Measurements from ENCODE around the gene RTN4RL2. TPM values are rescaled to one million over a fixed set of nuclear protein-coding genes. Genes with fewer than 3 reads are reported as not detected.

The RTN4RL2 gene
- total and polyA plus RNA-seq, 10 of the 15 experiments (the other 5 are each of a cell fraction or from before 2014, with no cell fraction given), result 0.14 to 1.1 (median 0.52) TPM; not detected in 4

DNA sequence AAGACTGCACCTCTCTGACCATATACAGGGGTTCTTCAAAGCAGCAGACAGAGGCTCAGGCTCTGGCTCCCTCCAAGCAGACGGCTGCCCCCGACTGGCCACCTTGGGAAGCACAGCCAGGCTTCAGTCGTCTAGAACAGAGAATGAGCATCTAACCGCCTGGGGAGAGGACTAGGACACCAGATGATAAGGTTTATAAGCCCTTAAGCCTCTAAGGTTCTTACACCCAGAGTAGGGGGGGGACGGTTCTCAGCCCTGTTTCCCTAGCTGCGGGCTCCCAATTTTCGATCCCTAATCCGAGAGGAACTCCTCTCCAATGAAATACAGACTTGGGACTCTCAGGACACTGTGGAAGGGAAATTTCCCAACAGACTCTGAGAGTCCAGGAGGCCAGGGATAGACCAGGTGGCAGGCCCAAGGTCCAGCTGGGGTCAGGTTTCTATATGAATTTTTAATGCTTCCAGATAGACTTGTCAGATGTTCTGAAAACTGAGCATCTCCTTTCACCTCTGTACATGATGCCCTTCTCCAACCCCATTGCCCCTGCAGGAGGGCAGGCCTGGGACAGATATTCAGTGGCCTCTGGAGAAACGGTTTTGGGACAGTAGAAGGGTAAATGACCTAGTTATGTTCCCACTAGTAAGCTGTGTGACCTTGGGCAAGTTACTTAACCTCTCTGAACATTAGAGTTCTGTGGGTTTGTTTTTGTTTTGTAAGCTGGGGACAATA lies 20.2 kb downstream of the RTN4RL2 start:
- BruUV-seq (replicated peaks), result no TSS peak
- DNase-seq (ENCODE audit: low read depth, low spot score) (no peak), ATAC-seq (peak; percentile 48), FAIRE-seq (peak; percentile 41)
- POLR2A ChIA-PET, result interaction anchor here (0.7 kb wide), 1 partner anchor 22 kb away, joined by 3 read pairs; no protein-coding TSS in a partner anchor
- in situ Hi-C loops (cut with MboI) (loop anchor here (5.0 to 25.0 kb wide), 2 partner anchors 133 to 643 kb away; no protein-coding TSS in a partner anchor), intact Hi-C loops (cut with micrococcal nuclease; ENCODE audit: unreplicated experiment) (loop anchor here (1.0 kb wide), 1 partner anchor 23 kb away; no protein-coding TSS in a partner anchor)
- no peak overlapping the region for H3K4me2 ChIP-seq (ENCODE audit: control insufficient read depth, insufficient read depth)
- TF ChIP-seq HDAC2 (IDR thresholded peaks at IDR 0.05) (no peak), RAD21 (IDR thresholded peaks at IDR 0.05; ENCODE audit: insufficient read depth, low read depth, low read length) (peak; percentile 59), SMC3 (IDR thresholded peaks at IDR 0.05; ENCODE audit: borderline replicate concordance, low read length) (peak; percentile 44; the same call in 1 of the 2 replicates), RUNX3 (IDR thresholded peaks at IDR 0.05; ENCODE audit: low read length) (no peak), IKZF1 (conservative IDR thresholded peaks at IDR 0.05) (no peak), SMARCA5 (IDR thresholded peaks at IDR 0.05) (peak; percentile 72; the same call in 1 of the 2 replicates)
- TF ChIP-seq, protein P1, sequence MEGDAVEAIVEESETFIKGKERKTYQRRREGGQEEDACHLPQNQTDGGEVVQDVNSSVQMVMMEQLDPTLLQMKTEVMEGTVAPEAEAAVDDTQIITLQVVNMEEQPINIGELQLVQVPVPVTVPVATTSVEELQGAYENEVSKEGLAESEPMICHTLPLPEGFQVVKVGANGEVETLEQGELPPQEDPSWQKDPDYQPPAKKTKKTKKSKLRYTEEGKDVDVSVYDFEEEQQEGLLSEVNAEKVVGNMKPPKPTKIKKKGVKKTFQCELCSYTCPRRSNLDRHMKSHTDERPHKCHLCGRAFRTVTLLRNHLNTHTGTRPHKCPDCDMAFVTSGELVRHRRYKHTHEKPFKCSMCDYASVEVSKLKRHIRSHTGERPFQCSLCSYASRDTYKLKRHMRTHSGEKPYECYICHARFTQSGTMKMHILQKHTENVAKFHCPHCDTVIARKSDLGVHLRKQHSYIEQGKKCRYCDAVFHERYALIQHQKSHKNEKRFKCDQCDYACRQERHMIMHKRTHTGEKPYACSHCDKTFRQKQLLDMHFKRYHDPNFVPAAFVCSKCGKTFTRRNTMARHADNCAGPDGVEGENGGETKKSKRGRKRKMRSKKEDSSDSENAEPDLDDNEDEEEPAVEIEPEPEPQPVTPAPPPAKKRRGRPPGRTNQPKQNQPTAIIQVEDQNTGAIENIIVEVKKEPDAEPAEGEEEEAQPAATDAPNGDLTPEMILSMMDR (IDR thresholded peaks at IDR 0.05 in 2 of 3, conservative IDR thresholded peaks at IDR 0.05 in 1 of 3; ENCODE audit: control insufficient read depth in 2 of 3, extremely low read depth in 1 of 3, insufficient read depth in 1 of 3, low read depth in 3 of 3, low read length in 3 of 3), result peak; percentile 71 to 91 (median 86)
- SMC1A ChIA-PET (ENCODE audit: uncharacterized antibody, unreplicated experiment), result interaction anchor here (0.7 to 7.9 kb wide), 6 partner anchors 23 to 164 kb away, joined by 3 to 95 read pairs (median 4); no protein-coding TSS in a partner anchor
- H2AFZ ChIP-seq (ENCODE audit: control insufficient read depth, low read depth, low read length), result no peak overlapping the region
- no peaks in the 10 kb centered on the region for H3K9me3 ChIP-seq (replicated peaks; ENCODE audit: control insufficient read depth, insufficient read depth, low read length)
- RAD21 ChIA-PET (ENCODE audit: unreplicated experiment), result interaction anchor here (3.8 to 5.4 kb wide), 2 partner anchors 23 to 135 kb away, joined by 15 to 79 read pairs; no protein-coding TSS in a partner anchor
- peaks cover 0 to 2% of the 10 kb centered on the region in 2 experiments; a peak in 2 of 4 replicates for H3K36me3 ChIP-seq (ENCODE audit: control insufficient read depth in 2 of 2, insufficient read depth in 2 of 2, low read length in 1 of 2)
- H3K4me1 ChIP-seq (ENCODE audit: control insufficient read depth, insufficient read depth, low read length), result peaks cover 26% of the 10 kb centered on the region
- no peaks in the 10 kb centered on the region for H4K20me1 ChIP-seq (ENCODE audit: control insufficient read depth, insufficient read depth)
- H3K27ac ChIP-seq (ENCODE audit: control insufficient read depth, insufficient read depth), result no peak overlapping the region
- no peaks in the 10 kb centered on the region for H3K27me3 ChIP-seq (replicated peaks in 1 of 2; ENCODE audit: control insufficient read depth in 2 of 2, insufficient read depth in 2 of 2, low read length in 1 of 2)
- CTCF ChIA-PET, result interaction anchor here (0.6 to 9.4 kb wide), 15 partner anchors 8 to 549 kb away, joined by 3 to 321 read pairs (median 5); partner anchors contain the start of genes RTN4RL2 and TIMM10
- no peak overlapping the region for H3K4me3 ChIP-seq
- 28% methylated on average over 9 of the region's 9 CpGs for WGBS (ENCODE audit: insufficient coverage, insufficient replicate concordance, low lambda C conversion rate, missing lambda C conversion rate)
- no peaks in the 10 kb centered on the region for H3K79me2 ChIP-seq (ENCODE audit: control insufficient read depth, insufficient read depth, low read length)
- no peak overlapping the region for H3K9ac ChIP-seq (ENCODE audit: control insufficient read depth, insufficient read depth, low read length)

All from GM12878 (cell line).